ENCODE data around the gene TCEA2. TPM values are rescaled to one million over a fixed set of nuclear protein-coding genes. Genes with fewer than 3 reads are reported as not detected.

The TCEA2 gene
- total RNA-seq, 3 donors from 2014 or later, result 23.9 to 39.4 (median 26.6) TPM

DNA sequence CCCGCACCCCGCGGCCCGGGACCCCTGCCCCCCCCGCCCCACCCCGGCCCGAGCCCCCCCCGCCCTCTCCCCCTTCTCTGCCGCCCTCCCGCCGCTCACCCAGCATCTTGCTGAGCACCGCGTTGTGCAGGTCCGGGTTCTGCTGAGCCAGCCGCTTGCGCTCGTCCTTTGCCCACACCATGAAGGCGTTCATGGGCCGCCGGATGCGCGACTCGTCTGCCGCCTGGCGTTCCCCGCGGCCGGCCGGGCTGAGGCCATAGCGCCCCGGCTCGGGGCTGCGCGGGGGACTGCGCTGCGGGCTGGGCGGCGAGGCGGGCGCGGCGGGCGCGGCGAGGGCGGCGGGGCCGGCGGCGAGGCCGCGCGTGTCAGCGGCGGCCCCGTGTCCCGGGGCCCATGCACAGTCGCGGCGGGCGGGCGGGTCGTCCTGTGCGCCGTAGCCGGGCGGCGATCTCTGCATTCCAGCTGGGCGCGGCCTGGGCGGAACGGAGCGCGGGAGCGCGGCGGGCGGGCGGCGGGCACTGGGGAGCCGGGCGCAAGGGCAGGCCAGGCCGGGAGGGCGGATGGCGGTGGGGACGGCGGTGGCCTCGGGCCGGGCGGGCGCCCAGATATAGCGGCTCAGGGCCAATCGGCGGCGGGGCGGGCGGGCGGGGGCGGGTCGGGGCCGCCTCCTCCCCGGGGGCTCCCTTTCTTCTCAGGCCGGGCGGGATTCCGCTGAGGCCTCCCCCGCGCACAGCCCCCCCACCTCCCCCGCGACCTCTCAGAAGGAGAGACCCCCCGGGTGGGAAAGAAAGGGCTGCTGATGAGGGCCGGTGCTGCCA, 13.7 kb upstream of the TCEA2 start, which contains the start of gene SOX18:
SOX18 (minus strand) TSS at position 580 of the 818 bp plus-strand sequence; CDS start at position 457, 123 bp downstream.
- peaks cover 3 to 69% of the 10 kb centered on the region in 2 donors for H3K27me3 ChIP-seq
- H3K27ac ChIP-seq, result peak within 1 kb of the TSS in 1 of 2 donors; percentile 80

DNA sequence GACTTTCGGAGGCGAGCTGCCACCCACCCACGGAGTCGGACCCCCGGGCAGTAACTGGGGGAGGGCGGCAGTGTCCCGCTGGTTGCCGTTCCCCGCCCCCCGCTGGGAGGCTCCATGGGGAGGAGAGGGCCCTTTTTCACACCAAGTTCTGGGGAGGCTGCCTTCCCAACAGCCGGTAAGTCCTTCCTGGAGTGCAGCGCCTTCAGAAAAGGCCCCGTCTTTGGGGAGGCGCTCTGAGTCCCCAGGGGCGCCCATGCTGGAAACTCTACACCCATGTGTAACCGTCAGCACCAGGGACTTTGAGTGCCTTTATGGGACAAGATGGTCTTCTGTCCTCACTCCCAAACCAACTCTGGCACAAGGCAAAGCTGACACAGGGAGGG, 13.1 kb upstream of the TCEA2 start:
- no peak for TF ChIP-seq POLR2A (IDR thresholded peaks at IDR 0.05)
- TF ChIP-seq, protein P1, sequence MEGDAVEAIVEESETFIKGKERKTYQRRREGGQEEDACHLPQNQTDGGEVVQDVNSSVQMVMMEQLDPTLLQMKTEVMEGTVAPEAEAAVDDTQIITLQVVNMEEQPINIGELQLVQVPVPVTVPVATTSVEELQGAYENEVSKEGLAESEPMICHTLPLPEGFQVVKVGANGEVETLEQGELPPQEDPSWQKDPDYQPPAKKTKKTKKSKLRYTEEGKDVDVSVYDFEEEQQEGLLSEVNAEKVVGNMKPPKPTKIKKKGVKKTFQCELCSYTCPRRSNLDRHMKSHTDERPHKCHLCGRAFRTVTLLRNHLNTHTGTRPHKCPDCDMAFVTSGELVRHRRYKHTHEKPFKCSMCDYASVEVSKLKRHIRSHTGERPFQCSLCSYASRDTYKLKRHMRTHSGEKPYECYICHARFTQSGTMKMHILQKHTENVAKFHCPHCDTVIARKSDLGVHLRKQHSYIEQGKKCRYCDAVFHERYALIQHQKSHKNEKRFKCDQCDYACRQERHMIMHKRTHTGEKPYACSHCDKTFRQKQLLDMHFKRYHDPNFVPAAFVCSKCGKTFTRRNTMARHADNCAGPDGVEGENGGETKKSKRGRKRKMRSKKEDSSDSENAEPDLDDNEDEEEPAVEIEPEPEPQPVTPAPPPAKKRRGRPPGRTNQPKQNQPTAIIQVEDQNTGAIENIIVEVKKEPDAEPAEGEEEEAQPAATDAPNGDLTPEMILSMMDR (IDR thresholded peaks at IDR 0.05), result no peak
- intact Hi-C loops (cut with DNase I; ENCODE audit: low total_unique reads), result no loop called here
- Histone ChIP-seq H3K4me1 (peaks cover 0 to 4% of the 10 kb centered on the region in 2 donors), H3K36me3 (no peaks in the 10 kb centered on the region), H3K27ac (peak overlapping the region in 1 of 2 donors; percentile 80), H3K4me3 (peak overlapping the region; percentile 37 to 64 (median 41)), H3K9me3 (no peaks in the 10 kb centered on the region), H3K27me3 (peaks cover 3 to 70% of the 10 kb centered on the region in 2 donors)
- no peak for DNase-seq (ENCODE audit: low spot score in 2 of 2)

More for the DNA sequence above, 13.7 kb upstream of the TCEA2 start, which contains the start of gene SOX18:
- no peak for DNase-seq (ENCODE audit: low spot score in 2 of 2)
- intact Hi-C loops (cut with DNase I; ENCODE audit: low total_unique reads), result no loop called here
- no peak for TF ChIP-seq POLR2AphosphoS5 (IDR thresholded peaks at IDR 0.05)
- TF ChIP-seq, protein P1 (IDR thresholded peaks at IDR 0.05), result no peak
- TF ChIP-seq POLR2A (IDR thresholded peaks at IDR 0.05), result no peak
- Histone ChIP-seq H3K36me3 (no peaks in the 10 kb centered on the region), H3K9me3 (no peaks in the 10 kb centered on the region), H3K4me1 (peaks cover 0 to 4% of the 10 kb centered on the region in 2 donors), H3K4me3 (peak within 1 kb of the TSS; percentile 37 to 64 (median 41))

DNA sequence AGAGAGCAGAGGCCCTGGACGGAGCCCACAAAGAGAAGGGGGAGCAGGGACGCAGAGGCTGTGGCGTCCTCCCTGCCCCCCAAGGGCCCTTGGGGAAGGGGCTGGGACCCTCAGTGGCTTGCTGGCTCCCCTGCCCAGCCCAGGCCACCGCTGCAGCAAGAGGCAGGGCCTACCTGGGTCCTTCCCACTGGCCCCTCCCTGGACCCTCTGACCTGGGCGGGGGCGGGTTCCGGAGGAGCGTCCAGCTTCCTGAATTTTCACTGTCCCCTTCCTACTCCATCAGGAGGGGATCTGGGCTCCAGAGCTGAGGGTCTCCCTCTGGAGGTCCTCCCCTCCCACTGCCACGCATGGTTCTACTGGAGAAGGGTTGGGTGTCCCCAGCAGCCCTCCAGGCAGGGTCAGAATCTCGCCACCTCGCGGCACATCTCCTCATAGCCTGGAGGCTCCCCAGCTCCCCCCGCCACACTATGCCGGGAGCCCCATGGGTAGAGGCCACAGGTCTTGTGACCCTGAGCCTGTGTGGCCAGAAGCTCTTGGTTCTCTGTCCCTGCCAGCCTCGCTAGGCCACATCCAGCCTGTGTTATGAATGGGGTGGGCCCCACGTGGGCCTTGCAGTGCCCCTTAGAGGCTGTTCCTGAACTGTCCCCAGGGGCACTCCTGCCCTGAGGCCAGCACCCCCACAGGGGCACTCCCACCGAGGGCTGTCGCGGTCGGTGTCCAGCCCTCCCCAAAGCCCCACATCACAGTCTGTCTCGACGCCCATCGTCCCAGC, 12.6 kb upstream of the TCEA2 start:
- Histone ChIP-seq H3K27me3 (peaks cover 3 to 71% of the 10 kb centered on the region in 2 donors), H3K4me3 (peak overlapping the region; percentile 37 to 64 (median 41)), H3K27ac (peak overlapping the region; percentile 52 to 80)

DNA sequence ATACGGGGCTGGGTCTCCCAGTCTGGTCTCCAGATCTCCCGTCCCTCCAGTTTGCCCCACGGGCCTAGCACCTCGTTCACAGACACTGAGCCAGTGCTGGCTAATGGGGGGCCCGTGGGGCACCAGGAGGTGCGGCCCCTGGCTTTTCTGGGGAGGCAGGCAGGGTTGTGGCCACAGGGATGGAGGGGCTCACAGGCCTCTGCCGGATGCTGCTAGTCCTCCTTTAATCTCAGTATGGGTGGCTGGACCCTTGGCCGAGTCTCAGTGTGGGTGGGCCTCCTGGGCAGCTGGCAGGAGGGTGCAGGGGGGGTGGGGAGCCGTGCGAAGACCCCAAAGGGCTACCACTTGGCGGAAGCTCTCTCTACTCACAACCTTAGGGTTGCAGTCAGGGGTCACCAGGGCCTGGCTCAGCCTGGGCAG, 12.0 kb upstream of the TCEA2 start:
- Histone ChIP-seq H3K27me3 (peaks cover 3 to 72% of the 10 kb centered on the region in 2 donors), H3K36me3 (no peaks in the 10 kb centered on the region), H3K9me3 (no peaks in the 10 kb centered on the region), H3K4me3 (peak overlapping the region in 1 of 3 donors; percentile 64), H3K4me1 (peaks cover 0 to 4% of the 10 kb centered on the region in 2 donors), H3K27ac (peak overlapping the region; percentile 52 to 80)
- DNase-seq (ENCODE audit: low spot score in 2 of 2), result no peak
- intact Hi-C loops (cut with DNase I; ENCODE audit: low total_unique reads), result no loop called here
- no peak for TF ChIP-seq POLR2AphosphoS5 (IDR thresholded peaks at IDR 0.05)
- TF ChIP-seq POLR2A (IDR thresholded peaks at IDR 0.05), result no peak
- TF ChIP-seq, protein P1 (IDR thresholded peaks at IDR 0.05), result no peak

More for the DNA sequence above, 12.6 kb upstream of the TCEA2 start:
- no peaks in the 10 kb centered on the region for H3K9me3 ChIP-seq
- peaks cover 0 to 4% of the 10 kb centered on the region in 2 donors for H3K4me1 ChIP-seq
- TF ChIP-seq, protein P1 (IDR thresholded peaks at IDR 0.05), result no peak
- TF ChIP-seq POLR2A (IDR thresholded peaks at IDR 0.05) (no peak), POLR2AphosphoS5 (IDR thresholded peaks at IDR 0.05) (no peak)
- DNase-seq (ENCODE audit: low spot score in 2 of 2), result no peak
- no peaks in the 10 kb centered on the region for H3K36me3 ChIP-seq
- intact Hi-C loops (cut with DNase I; ENCODE audit: low total_unique reads), result no loop called here
